GM18507 (cell line): ENCODE results near the gene CDH23.

Experiments
- DNase-seq: peaks from one replicate; pipeline ENCODE4 v3.0.0; 2011; ENCODE audit warnings: low read depth; ENCODE audit not compliant: insufficient read length; ENCODE audit errors: extremely low spot score
- FAIRE-seq: peaks from 2 replicates; lab custom pipeline; 2011; peaks lifted over from hg19 to GRCh38; lab: Jason Lieb, UNC

CDH23 gene

DNA sequence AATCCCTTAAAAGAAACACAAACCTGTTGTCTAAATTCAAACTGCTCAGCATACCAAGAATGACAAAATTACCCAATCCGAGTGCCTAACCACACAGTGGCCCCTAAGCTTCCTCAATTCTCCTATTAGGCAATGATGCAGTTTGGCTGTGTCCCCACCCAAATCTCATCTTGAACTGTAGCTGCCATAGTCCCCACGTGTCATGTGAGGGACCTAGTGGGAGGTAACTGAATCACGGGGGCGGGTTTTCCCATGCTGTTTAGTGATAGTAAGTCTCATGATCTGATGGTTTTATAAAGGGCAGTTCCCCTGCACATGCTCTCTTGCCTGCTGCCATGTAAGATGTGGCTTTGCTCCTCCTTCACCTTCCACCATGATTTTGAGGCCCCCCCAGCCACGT lies 432.5 kb downstream of the CDH23 start:
- FAIRE-seq (no peak), DNase-seq (no peak)

DNA sequence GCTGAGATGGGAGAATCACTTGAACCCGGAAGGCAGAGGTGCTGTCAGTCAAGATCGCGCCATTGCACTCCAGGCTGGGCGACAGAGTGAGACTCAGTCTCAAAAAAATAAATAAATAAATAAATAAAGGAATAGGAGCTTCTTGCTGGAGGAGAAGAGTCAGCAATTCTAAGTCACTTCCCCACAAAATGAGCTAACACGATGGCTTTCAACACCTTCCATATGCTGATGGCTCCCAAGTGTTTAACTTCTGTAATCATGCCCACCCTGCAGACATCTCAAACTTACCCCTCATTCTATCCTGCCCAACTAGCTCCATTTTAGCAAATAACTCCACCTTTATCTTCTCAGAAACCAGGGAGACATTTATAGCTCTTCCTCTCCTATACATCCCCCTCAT lies 433.2 kb downstream of the CDH23 start:
- DNase-seq, result no peak

DNA sequence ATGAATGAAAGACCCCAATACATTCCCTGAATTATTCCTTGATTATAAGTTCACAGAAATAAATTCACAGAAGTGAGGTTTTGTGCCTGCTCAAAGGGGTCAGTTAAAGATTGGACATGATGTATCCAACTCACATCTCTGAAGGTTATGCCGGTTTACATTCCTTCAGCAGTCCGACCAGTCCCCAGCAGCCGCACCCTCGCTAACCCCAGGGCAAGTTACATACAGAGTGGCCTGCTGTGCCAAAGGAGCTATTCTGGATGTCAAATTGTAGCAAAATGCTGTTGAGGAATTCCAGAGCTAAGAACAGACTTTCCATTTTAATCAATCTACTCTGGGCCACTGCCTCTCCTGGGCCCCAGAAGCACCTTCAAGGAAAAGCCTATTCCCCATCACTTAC lies 434.0 kb downstream of the CDH23 start:
- DNase-seq (no peak), FAIRE-seq (no peak)

More for the DNA sequence above, 433.2 kb downstream of the CDH23 start:
- no peak for FAIRE-seq

DNA sequence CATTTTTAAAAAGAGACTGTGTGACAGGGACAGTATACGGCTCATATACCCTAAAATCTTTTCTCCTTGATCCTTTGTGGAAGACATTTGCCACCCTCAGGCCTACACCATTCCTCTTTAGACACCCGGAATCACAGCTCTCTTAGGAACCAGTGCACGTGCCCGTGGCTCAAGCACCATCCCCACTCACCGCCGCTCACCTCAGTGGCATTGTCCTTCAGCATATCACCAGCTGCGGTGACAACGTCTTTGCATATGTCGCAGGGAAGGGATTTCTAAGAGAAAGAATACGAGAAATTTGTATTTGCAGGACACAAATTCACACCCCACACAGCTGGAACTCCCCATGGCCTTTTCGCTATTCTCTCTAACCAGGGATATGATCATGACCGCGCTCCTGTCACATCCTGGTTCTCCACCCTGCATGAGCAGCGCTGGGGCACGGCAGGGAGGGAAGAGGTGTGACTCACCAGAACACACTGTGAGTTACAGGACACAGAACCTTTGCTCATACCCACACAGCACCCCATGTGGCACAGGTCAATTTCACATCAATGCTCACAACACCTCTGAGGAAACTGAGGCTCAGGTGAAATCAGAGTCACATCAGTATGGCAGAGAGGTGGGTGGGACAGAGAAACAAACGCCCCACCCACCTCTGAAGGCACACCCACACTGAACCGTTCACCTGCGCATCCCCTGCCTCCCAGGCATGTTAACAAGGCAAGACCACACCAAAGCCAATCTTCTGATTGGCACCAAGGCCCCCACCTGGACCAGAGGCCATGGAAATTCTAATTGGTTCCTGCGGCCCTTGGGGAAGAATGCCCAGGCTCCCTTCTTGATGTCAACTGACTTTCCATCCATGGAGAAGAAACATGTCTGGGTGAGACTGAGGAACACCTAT lies 435.2 kb downstream of the CDH23 start:
- FAIRE-seq (no peak), DNase-seq (no peak)

DNA sequence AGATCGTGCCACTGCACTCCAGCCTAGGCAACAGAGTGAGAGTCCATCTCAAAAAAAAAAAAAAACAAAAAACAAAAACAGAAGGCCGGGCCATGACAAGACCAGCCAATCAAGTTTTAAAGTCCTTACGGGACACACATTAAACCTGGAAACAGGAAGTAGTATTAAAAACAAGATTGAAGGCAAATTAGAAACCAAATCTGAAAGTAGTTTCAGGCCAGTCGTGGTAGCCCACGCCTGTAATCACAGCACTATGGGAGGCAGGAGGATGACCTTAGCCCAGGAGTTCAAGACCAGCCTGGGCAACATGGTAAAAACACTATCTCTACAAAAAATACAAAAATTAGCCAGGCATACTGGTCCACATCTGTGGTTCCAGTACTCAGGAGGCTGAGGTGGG lies 436.2 kb downstream of the CDH23 start:
- FAIRE-seq (peak; percentile 70), DNase-seq (peak; percentile 33)

DNA sequence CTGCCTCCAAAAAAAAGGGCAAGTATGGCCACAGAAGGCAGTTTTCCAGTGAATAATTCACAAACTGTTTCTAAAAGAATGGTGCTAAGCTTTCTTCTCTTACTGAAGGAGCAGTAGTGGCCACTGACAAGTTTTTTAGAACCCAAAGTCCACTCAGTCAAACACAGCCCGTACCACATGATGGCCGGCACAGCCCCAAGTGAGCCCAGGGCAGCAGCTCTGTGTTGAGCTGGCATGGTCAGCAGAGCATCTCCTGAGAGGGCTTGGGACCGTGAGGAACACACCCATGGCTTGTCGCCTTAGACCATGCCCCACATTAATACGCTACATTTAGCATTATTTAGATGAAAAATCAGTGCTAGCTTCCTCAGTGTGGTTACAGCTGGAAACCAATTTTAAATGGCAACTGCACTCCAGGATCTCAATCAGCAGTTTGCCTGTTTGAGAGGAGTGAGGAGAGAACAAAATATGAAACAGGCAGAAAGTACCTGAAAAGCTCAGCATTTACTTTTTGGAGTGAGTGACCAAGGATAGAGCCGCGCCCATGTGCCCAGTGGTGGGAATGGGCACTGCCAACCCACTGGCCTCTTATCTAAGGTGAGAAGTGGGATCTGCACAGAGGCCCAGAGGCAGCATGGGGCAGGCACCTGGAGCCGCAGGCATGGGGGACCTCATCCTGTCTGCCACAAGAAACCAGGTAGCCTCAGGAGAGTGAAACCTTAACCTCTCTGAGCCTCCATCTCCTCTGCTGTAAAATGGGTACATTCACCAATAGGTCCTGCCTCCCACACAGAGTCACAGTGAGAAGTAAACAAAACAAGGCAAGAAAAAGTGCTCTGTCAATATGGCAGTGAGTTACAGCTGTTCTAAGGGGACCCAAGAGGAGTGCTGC lies 437.0 kb downstream of the CDH23 start:
- FAIRE-seq (no peak), DNase-seq (no peak)

DNA sequence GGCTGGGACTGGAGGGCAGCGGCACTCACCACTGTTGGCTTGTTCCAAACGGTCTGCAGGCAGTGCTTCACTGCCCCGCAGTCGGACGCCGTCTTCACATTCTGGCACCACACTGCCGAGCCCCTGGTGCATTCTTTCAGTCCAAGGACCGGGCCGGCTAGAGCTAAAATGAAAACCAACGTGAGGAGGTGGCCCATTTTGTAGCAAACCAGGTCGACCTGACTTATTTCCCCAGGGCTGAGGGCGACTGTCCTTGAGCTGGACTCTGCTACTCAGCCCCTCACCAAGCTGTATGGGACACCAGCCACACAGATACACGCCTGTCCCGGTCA lies 437.6 kb downstream of the CDH23 start:
- DNase-seq (no peak), FAIRE-seq (no peak)

DNA sequence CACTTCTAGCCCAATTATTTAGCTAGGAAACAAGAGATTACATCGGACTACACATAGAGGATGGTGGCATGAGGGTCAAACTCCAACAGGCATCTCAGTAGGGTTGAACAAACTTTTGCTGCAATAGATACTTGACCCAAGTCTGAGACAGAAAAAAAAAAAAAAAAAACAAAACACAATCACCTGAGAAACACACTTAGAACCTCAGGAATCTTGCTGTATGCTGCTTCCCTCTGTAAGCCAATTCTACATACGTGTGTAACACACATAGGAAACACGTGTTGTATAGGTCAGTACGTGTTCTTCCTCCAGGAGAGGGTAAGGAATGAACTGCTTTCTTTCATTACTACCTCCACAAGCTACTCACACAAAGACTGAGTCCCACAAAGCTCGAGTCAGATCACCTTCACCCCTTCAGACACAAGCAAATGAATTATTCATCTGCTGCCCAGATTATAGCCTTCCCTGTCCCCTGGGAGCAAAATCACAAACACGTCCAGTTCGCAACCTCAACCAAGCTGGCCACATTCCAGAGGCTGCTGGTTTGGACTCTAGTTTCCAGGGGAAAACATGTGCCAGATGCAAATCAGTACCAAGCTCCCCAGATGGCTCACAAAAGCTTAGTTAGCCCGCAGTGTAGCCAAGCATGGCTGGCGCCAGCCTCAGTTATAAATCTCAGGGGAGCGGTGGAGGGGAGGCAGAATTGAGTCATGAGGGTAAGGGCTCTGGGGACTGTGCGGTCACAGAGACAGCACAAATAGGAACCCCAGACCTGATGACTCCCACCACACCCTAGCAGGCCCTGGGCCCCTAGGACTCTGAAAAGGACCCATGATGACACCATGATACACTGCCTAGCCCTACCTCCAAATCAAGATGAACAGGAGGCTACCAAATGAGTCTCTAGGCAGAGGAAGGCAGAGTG lies 439.2 kb downstream of the CDH23 start:
- DNase-seq (peak; percentile 85), FAIRE-seq (peak; percentile 98)

DNA sequence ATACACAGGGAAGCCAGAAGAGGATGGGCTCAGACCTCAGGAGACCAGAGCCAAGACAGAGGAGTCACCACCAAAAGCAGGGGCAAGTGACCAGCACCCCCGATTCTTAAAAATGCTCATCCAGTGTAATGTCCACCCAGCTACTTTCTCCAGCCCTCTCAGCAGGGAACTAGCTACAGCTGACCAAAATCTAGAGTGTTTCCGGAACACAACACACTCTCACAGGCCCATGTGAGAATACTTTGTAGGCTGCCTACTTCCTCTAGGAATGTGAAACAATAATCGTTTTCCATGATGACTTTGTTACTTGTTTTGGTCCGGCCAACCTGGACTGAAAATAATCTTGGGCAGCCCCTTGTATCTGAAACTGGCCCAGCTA lies 439.9 kb downstream of the CDH23 start:
- no peak for FAIRE-seq

DNA sequence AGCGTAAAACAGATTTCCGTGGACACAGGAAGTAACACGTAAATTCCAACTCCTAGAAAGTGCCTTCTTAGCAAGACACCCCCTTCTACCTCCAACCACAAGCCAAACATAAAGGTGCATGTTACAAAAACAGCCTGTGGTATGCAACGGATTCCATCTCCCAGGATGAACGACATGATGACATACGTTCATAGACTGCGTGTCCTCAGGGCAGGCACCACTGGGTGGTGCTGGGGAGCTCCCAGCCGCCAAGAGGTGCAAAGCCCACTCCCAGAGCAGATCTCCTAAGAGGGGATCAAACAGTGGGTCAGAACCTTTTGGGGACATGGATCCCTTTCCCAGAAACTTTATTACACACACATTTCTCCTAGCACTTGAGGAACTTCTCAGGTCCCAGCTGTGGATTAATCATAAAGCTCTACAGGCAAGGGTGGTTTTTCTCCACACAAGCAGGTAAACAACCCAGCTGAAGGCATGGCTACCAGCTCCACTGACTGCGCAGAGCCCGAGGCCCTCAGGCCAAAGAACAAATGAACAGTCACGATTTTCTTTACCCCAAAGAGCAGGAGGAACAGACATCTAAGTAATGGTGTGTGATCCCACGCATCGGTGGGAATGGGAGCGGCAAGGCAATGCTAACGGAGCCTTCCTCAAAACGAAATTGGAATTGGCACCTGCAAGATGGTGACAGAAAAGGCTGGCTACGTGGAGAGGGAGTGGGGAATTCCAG lies 440.5 kb downstream of the CDH23 start:
- FAIRE-seq (peak; percentile 62), DNase-seq (no peak)

More for the DNA sequence above, 439.9 kb downstream of the CDH23 start:
- no peak for DNase-seq

DNA sequence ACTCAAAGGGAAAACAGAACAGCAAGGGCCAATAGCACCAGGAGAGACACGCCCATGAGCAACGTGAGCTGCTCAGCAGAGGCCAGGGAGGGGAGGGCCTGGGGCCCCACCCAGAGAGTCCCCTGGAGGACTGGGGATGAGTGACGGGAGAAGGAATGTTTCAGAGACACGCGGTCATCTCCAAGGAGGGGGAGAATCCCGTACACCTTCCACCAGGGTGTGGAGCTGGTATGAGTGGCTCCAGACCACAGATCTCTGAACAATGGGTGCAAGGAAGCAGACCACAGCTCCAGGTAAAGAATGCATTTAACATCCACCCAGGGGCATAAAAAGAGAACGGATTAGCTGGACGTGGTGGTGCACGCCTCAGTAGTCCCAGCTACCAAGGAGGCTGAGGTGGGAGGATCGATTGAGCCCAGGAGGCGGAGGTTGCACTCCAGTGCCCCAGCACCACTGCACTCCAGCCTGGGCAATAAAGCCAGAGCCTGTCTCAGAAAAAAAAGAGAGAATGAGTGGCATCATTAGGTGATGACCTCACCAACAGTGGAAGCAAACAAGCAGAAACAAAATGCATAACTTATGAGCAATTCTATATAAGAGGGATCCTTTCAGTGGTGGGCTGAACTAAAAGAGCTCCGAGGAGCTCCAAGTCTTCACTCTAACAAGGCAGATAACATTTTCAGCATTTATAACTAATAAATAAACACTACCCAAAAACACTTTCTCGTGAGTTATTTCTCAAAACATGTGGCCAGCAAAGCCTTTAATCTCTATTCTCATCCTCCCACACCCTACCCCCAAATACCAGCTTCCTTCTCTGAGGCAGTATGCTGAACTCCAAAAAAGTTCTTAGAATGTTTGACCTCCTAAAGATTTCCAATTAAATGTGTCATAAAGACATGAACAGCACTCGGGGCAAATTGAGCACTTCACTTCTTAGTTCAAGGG lies 441.8 kb downstream of the CDH23 start:
- FAIRE-seq, result no peak
- no peak for DNase-seq

DNA sequence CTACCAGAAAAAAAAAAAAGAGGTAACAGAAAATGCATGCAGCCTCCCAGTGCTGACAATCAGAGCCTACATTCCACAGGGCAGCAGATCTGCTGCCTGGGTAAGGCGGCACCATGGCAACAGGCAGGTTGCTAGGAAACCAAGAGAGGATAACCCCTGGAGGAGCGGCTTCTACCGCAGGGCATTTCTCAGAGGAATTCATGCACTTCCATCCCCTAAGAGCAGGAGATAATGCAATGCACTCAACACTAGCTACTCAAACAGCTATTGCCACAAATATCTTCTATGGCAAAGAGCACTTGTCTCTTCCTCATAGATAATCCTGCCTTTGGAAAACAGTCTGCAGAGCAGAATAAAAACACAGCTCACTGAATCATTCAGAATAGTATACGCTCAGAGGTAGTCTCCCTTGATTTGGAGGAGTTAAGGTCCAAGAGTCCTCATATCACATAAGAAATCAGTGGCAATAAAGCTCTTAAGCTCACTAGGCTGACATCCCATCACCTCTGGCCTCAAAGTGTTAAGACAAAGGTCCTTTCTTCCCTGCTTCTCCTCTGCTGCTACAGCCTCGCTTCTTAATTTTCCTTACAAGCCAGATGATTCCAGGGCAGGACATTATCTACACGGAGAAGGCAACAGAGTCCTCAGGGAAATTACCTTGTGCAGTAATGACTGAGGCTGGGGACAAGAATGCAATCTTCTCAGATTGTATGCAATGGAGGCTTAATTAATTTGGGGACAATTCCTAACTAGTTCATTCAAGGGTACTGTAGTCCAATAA lies 443.6 kb downstream of the CDH23 start:
- FAIRE-seq, result no peak
- DNase-seq, result no peak

DNA sequence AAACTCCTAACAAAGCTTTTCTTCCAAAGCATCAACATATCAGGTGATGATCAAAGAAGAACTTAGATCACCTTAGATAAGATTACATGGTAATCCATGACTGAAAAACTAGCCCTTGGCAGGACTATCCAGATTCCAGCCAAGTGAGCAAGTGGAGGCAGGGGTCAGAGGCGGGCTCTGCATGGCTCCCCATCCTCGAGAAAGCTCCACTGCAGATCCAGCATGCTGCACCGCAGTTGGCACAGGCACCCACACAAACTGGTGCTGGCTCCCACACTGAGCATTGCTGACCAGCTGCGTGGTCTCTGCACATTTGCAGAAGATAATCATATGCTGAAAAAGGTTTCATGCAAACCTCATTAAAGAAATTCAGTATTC lies 444.2 kb downstream of the CDH23 start:
- DNase-seq (no peak), FAIRE-seq (no peak)

DNA sequence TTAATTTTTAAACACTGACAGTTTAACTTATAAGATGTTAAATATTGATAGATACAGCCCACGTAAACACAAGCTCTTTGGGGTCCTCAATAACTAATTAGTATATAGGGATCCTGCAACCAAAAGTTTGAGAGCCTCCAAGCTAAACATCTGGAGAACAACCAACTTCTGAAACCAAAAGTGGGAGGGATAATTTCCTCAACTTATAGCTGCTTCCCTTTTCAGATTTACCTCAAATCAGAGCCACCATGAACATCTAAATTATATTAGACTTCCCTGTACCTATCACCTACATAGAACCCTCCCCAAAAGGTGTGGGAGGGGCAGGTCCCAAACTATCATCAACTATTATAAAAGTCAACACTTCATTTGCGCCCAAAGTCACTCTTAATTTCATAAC lies 445.7 kb downstream of the CDH23 start:
- no peak for DNase-seq
- FAIRE-seq, result no peak

DNA sequence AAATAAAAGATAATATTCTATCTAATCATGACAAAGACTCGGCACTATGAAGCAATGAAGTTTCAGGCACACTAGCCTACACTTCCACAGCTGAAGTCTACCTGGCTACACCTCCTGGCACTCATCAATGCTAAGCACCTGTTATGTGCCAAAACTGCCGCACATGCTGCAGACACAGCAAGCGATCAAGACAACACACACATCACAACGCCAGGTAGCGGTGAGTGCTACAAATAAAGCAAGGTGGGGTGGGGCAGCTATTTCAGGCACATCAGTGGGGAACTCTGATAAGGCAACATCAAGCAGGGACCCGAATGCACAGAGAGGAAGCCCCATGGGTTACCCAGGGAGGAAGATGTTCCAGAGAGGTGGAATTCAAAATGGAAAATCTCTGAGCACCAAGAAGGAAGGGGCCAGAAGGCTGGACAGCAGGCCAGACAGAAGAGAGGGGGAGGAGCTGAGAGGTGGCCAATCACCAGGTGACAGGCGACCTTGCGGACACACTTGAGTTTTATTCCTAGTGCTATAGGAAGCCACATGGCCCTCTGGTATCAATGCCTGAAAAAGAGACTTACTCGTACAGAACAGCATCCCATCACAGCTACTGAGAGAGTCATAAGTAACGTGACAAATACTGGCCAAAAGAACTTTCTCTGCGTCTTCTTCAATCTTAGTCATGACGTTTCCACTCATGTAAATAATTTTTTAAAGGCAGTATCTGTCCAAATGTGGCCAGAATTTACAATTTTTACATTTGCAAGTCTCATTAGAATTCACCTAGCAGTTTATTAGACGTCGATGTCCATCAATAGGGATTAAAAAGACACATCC lies 446.4 kb downstream of the CDH23 start:
- DNase-seq, result no peak
- no peak for FAIRE-seq

DNA sequence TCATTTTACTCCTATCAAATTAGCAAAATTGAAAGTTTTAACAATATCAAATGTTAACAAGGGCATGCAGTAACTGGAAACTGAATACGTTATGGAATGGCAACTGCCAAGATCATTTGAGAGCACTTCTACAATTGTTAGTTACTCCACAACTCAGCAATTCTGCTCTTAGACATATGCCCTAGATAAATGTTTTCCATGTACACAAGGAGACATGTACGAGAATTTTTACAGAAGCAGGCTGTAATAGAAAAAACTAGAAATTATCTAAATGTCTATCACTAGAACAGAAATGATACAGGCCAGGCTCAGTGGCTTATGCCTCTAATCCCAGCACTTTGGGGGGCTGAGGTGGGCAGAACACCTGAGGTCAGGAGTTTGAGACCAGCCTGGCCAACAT lies 447.4 kb downstream of the CDH23 start:
- FAIRE-seq, result no peak
- DNase-seq, result no peak
